VCaP (cell line): ENCODE data around the gene CD44.

Experiments
- H3K27ac ChIP-seq: fragments of 450-650 bp; 2 replicates; pipeline ENCODE4 v1.5.1; 2017
- CTCF ChIP-seq: fragments of 450-650 bp; conservative IDR thresholded peaks from 2 replicates; pipeline ENCODE4 v1.5.1; 2017; ENCODE audit warnings: mild to moderate bottlenecking, moderate library complexity

The CD44 gene

GRCh38 chr11:35152575-35152974, 13.6 kb downstream of the CD44 start:
- no peak overlapping the region for H3K27ac ChIP-seq

GRCh38 chr11:35153280-35153679, 14.3 kb downstream of the CD44 start:
- H3K27ac ChIP-seq, result no peak overlapping the region
- no peak for TF ChIP-seq CTCF

More at GRCh38 chr11:35152575-35152974, 13.6 kb downstream of the CD44 start:
- TF ChIP-seq CTCF, result no peak

GRCh38 chr11:35154952-35155351, 16.0 kb downstream of the CD44 start:
- H3K27ac ChIP-seq, result peak overlapping the region; percentile 4; the same call in 1 of the 2 replicates
- no peak for TF ChIP-seq CTCF

GRCh38 chr11:35155677-35156076, 16.7 kb downstream of the CD44 start:
- no peak for TF ChIP-seq CTCF
- H3K27ac ChIP-seq, result no peak overlapping the region

GRCh38 chr11:35157814-35158700, 19.1 kb downstream of the CD44 start:
- peak overlapping the region; percentile 80 for H3K27ac ChIP-seq
- TF ChIP-seq CTCF, result no peak

- H3K27ac ChIP-seq, result peak overlapping the region; percentile 80
- TF ChIP-seq CTCF, result no peak
Observed at GRCh38 chr11:35158701-35159510, 19.9 kb downstream of the CD44 start.

- TF ChIP-seq CTCF, result no peak
- H3K27ac ChIP-seq, result peak overlapping the region; percentile 80; the same call in 1 of the 2 replicates
Observed at GRCh38 chr11:35160246-35160824, 21.4 kb downstream of the CD44 start.
